Ecto neural progenitor cell (in vitro differentiated cells): ENCODE data around the gene REEP1.

Experiments
- DNase-seq: peaks from one replicate; pipeline ENCODE4 v3.0.0-alpha.2; 2018; ENCODE audit warnings: low spot score

The REEP1 gene

GRCh38 chr2:86337244-86337835 lies at the start of gene REEP1:
TSS of gene REEP1 (minus strand) at chr2:86337626. CDS start at chr2:86337510, 116 bp downstream.
- peak; percentile 78 for DNase-seq

DNA sequence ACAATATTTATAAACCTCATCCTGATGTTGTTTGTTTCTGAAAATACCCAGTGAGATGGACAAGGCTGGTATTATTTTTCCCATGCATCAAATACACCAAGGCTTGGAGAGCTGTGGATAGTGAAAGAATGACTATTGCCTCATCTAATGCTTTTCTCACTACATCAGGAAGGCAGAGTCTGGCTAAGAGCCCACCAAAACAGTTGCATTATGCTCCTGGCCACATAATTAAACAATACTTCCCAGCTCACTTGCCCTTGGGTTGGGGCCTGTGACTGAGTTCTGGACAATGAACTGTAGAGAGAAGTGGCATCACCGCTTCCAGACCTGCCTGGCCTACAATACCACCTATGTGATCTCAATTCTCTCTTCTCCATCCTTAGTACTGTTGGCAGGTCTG lies 46.4 kb upstream of the REEP1 start:
- DNase-seq = no peak

- DNase-seq = no peak
Measured at GRCh38 chr2:86382698-86383097, 45.3 kb upstream of the REEP1 start.

GRCh38 chr2:86382108-86382507 lies 44.7 kb upstream of the REEP1 start:
- no peak for DNase-seq

GRCh38 chr2:86378469-86378868 lies 41.0 kb upstream of the REEP1 start:
- DNase-seq = no peak

GRCh38 chr2:86375623-86376022 lies 38.2 kb upstream of the REEP1 start:
- no peak for DNase-seq

- DNase-seq = peak; percentile 66
Measured at GRCh38 chr2:86372641-86373502, 35.4 kb upstream of the REEP1 start.

DNA sequence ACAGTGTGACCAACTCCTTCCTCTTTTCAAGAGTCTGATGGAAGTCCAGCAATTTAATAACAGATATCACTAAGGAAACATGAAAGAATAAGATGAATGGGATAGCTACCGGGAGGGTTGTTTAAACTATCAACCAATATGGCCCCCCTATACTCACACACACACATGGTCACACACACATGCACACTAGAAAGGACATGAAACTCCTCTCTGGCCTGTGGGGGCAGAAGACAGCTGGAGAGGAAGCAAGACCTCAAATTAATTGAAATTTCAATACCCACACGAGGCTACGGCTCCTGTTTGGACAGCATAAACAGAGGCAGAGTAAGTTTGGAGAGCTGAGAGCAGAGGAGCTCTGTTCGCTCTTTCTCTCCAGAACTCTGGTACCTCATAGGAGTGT lies 34.7 kb upstream of the REEP1 start:
- no peak for DNase-seq

DNA sequence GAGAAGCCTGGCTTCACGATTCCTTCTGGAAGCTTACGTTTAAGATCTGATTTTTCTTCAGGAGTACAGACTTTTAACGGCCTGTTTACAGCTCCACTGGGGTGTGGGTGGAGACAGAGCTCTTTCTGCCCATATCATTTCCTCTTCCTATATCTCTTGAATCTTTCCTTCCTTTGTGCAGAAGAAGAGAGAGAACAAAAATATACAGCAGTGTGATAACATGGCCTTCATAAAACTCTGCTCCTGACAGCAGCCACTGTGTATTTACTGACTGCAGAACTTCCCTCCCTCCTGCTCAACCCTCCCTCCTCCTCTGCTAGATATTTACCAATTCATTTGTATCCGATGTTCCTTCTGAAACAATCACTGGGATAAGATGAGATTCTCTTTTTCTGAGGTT lies 34.1 kb upstream of the REEP1 start:
- DNase-seq = no peak

GRCh38 chr2:86370579-86370978 lies 33.2 kb upstream of the REEP1 start:
- no peak for DNase-seq

- DNase-seq = peak; percentile 77
Measured at GRCh38 chr2:86368161-86368824, 30.9 kb upstream of the REEP1 start.

DNA sequence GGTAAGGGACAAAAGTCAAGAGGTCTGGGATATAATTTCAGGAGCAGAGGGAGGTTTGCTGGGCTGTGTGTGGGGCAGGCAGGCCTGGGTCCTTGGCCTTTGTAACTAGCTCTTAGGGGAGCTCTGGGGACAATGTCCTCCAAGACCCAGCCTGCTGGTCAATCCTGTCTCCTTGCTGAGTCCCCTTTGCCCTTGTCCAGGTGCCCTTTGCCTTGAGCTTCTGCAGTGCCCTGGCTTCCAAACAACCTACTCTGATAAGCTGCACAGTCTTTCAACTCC lies 30.0 kb upstream of the REEP1 start:
- DNase-seq = no peak

GRCh38 chr2:86366651-86367498 lies 29.4 kb upstream of the REEP1 start:
- no peak for DNase-seq

DNA sequence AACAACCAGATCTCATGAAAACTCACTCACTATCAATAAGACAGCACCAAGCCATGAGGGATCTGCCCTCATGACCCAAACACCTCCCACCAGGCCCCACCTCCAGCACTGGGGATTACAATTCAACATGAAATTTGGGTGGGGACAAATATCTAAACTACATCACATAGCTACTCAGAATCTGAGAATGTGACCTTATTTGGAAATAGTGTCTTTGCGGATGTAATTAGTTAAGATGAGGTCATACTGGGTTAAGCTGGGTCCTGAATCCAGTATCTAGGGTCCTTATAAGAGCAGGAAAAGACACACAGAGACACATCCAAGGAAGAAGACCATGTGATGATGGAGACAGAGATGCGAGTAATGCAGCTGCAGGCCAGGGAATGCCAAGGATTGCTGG lies 27.5 kb upstream of the REEP1 start:
- no peak for DNase-seq

GRCh38 chr2:86360776-86361175 lies 23.4 kb upstream of the REEP1 start:
- no peak for DNase-seq

GRCh38 chr2:86358957-86359356 lies 21.5 kb upstream of the REEP1 start:
- no peak for DNase-seq

DNA sequence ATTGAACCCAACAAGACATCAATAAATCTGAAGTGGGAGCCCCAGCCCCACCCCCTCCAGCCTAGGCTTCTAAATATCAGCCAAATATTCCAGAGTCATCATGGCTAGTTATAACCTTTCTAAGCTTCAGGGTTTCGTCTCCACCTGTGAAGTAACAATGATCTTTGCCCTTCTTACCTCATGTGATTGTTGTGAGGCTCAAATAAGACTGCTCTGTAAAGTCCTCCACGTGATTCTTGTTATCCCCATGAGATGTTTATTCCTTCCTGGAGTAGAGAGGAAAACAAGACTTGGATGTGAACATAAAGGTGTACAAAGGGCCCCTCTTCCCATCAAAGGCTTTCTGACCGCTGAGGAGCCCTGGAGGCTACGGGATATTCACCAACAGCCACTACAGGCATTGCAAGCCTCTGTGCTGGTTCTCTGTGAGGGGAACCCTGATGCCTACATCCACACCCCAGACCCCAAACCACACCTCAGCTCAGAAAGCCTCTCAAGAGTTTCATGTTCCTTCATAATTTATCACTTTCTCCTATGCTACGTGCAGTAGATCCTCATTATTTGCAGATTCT lies 20.1 kb upstream of the REEP1 start:
- no peak for DNase-seq

DNA sequence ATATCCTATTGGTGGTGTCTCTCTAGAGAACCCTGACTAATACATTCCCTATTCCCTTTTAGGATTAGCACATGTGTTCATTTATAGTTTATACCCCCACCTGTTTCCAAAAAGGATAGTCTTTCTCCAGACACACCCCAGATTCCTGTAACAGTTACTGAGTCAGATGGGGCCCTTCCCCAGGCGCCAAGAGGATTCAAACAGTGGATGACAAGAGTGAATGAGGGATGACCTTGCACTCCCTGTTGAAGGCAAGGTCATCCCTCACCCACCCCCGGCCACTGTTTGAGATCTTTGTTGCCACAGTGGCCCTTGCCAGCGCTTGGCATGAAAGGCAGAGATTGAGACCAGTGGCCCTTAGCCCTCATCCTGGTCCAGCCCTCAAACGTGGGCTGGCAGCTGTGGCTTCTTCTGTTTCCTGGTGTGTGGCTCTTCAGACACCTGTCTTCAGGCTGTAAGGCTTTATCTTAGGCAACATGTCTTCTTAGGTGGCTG lies 15.3 kb upstream of the REEP1 start:
- DNase-seq = no peak

GRCh38 chr2:86352137-86352726 lies 14.8 kb upstream of the REEP1 start:
- DNase-seq = no peak

GRCh38 chr2:86350751-86351150 lies 13.3 kb upstream of the REEP1 start:
- no peak for DNase-seq

GRCh38 chr2:86347401-86347800 lies 10.0 kb upstream of the REEP1 start:
- no peak for DNase-seq
